GM12801 (cell line): Measurements from ENCODE around the gene ADORA2B.

Experiments
- CTCF ChIP-seq: IDR thresholded peaks from one replicate; pipeline ENCODE4 v1.5.1; 2011; ENCODE audit warnings: control low read depth; ENCODE audit not compliant: insufficient read length; ENCODE audit errors: extremely low read depth

Gene ADORA2B

GRCh38 chr17:16023881-16024280 lies 79.0 kb downstream of the ADORA2B start:
- TF ChIP-seq CTCF, result no peak

GRCh38 chr17:16025202-16025601 lies 80.3 kb downstream of the ADORA2B start:
- no peak for TF ChIP-seq CTCF
